MV-4-11 (cell line): ENCODE measurements around the gene ASPG.

Experiments
- DNase-seq: peaks from one replicate; lab custom pipeline; 2025; lab: John Stamatoyannopoulos, UW

The ASPG gene

GRCh38 chr14:104105071-104105821, 19.7 kb downstream of the ASPG start:
- DNase-seq: no peak

- DNase-seq: no peak
These were observed 20.4 kb downstream of the ASPG start for GRCh38 chr14:104105822-104106470.

- no peak for DNase-seq
These were observed 21.0 kb downstream of the ASPG start for GRCh38 chr14:104106471-104106991.

GRCh38 chr14:104107101-104107581, 21.6 kb downstream of the ASPG start:
- no peak for DNase-seq

- DNase-seq: no peak
These were observed 22.4 kb downstream of the ASPG start for GRCh38 chr14:104107611-104108569.

- DNase-seq: no peak
These were observed 23.4 kb downstream of the ASPG start for GRCh38 chr14:104108570-104109541.

- no peak for DNase-seq
These were observed 24.3 kb downstream of the ASPG start for GRCh38 chr14:104109731-104110361.

GRCh38 chr14:104110491-104111209, 25.1 kb downstream of the ASPG start:
- DNase-seq: no peak

- no peak for DNase-seq
These were observed 26.0 kb downstream of the ASPG start for GRCh38 chr14:104111301-104112112.

GRCh38 chr14:104112113-104112505, 26.6 kb downstream of the ASPG start:
- no peak for DNase-seq

- DNase-seq: no peak
These were observed 27.4 kb downstream of the ASPG start for GRCh38 chr14:104112609-104113571.

GRCh38 chr14:104113631-104114420, 28.3 kb downstream of the ASPG start:
- DNase-seq: no peak

- DNase-seq: no peak
These were observed 29.1 kb downstream of the ASPG start for GRCh38 chr14:104114421-104115130.

GRCh38 chr14:104115131-104115600, 29.7 kb downstream of the ASPG start:
- DNase-seq: no peak

GRCh38 chr14:104115691-104116287, 30.3 kb downstream of the ASPG start:
- DNase-seq: no peak
